HepG2 (cell line): ENCODE measurements around the gene WDR73. TPM values are rescaled to one million over a fixed set of nuclear protein-coding genes. Genes with fewer than 3 reads are reported as not detected.

Experiments
- GATAD1 ChIP-seq: IDR thresholded peaks from 2 replicates; pipeline ENCODE4 v1.6.1; 2016; ENCODE audit warnings: missing genetic modification reagents, missing compliant biosample characterization
- GLI4 ChIP-seq: sonication (generic); formaldehyde crosslinking; IDR thresholded peaks from 2 replicates; pipeline ENCODE4 v1.5.1; 2020; ENCODE audit warnings: missing genetic modification reagents, mild to moderate bottlenecking, moderate library complexity, borderline replicate concordance
- KDM6A ChIP-seq: IDR thresholded peaks from 2 replicates; pipeline ENCODE4 v1.6.1; 2016; ENCODE audit warnings: low read depth
- NFYB ChIP-seq: sonication (generic); formaldehyde crosslinking; IDR thresholded peaks from 2 replicates; pipeline ENCODE4 v1.4.0; 2020; ENCODE audit warnings: missing genetic modification reagents
- POLR2AphosphoS5 ChIP-seq: IDR thresholded peaks from 2 replicates; pipeline ENCODE4 v1.6.1; 2012; ENCODE audit warnings: low read depth, low read length
- ZBTB3 ChIP-seq: sonication (generic); formaldehyde crosslinking; IDR thresholded peaks from 2 replicates; pipeline ENCODE4 v1.4.0; 2020; ENCODE audit warnings: low read depth, mild to moderate bottlenecking, moderate library complexity, missing genetic modification reagents, borderline replicate concordance
- ZFP36 ChIP-seq: fragments of 150-350 bp; IDR thresholded peaks from 2 replicates; pipeline ENCODE4 v1.6.1; 2018; ENCODE audit warnings: borderline replicate concordance, low read length, low read depth; ENCODE audit not compliant: partially characterized antibody
- ZMYM2 ChIP-seq: sonication (generic); formaldehyde crosslinking; IDR thresholded peaks from 2 replicates; pipeline ENCODE4 v1.8.0; 2022; ENCODE audit warnings: mild to moderate bottlenecking, missing genetic modification reagents
- ZNF326 ChIP-seq: sonication (generic); formaldehyde crosslinking; IDR thresholded peaks from 2 replicates; pipeline ENCODE4 v1.4.0; 2020; ENCODE audit warnings: missing genetic modification reagents, borderline replicate concordance
- ZNF563 ChIP-seq: sonication (generic); formaldehyde crosslinking; IDR thresholded peaks from 2 replicates; pipeline ENCODE4 v1.8.0; 2022; ENCODE audit warnings: mild to moderate bottlenecking, moderate library complexity, missing genetic modification reagents
- ZNF619 ChIP-seq: sonication (generic); formaldehyde crosslinking; IDR thresholded peaks from 2 replicates; pipeline ENCODE4 v1.4.0; 2020; ENCODE audit warnings: mild to moderate bottlenecking, missing genetic modification reagents
- ZNF776 ChIP-seq: sonication (generic); formaldehyde crosslinking; IDR thresholded peaks from 2 replicates; pipeline ENCODE4 v1.4.0; 2020; ENCODE audit warnings: mild to moderate bottlenecking, missing genetic modification reagents
- ZNF781 ChIP-seq: sonication (generic); formaldehyde crosslinking; IDR thresholded peaks from 2 replicates; pipeline ENCODE4 v1.5.1; 2020; ENCODE audit warnings: borderline replicate concordance, mild to moderate bottlenecking, missing genetic modification reagents; ENCODE audit errors: not compliant biosample characterization
- ZSCAN9 ChIP-seq: IDR thresholded peaks from 2 replicates; pipeline ENCODE4 v1.6.1; 2016; ENCODE audit warnings: borderline replicate concordance
- polyA plus RNA-seq, 8 experiments: library from polyadenylated mRNA; depleted of rRNA in 3 of 8; stranded (reverse) in 7 of 8; unstranded in 1 of 8; fragments of >200 nt; fragmentation: Illumina TruSeq in 4 of 8; extraction: Trizol in 4 of 8; gene quantifications; 2 replicates each; pipeline versions ENCODE4 v1.2.1 to v1.2.3, GENCODE V29; 2011 to 2016; ENCODE audit warnings: low read depth in 4 of 8, missing spikeins in 1 of 8, mixed read lengths in 1 of 8; ENCODE audit not compliant: insufficient read depth in 1 of 8
- total RNA-seq, 5 experiments: library from RNA; depleted of rRNA; stranded (reverse); fragments of >200 nt; fragmentation: Illumina TruSeq; extraction: Trizol; gene quantifications; 2 replicates each; pipeline ENCODE4 v1.2.3, GENCODE V29; 2016; ENCODE audit warnings: low read depth in 1 of 5
- TF ChIP-seq, protein P1 (sequence below): sonication (generic); formaldehyde crosslinking; IDR thresholded peaks from 2 replicates; pipeline ENCODE4 v1.5.0; 2020; ENCODE audit warnings: mild to moderate bottlenecking, missing genetic modification reagents
- TF ChIP-seq, protein P2 (sequence below): sonication (generic); formaldehyde crosslinking; IDR thresholded peaks from 2 replicates; pipeline ENCODE4 v1.5.1; 2020; ENCODE audit warnings: mild to moderate bottlenecking, missing genetic modification reagents
- TF ChIP-seq, protein P3 (sequence below): sonication (generic); formaldehyde crosslinking; IDR thresholded peaks from 2 replicates; pipeline ENCODE4 v1.5.0; 2020; ENCODE audit warnings: mild to moderate bottlenecking, missing genetic modification reagents, borderline replicate concordance
- TF ChIP-seq, protein P4 (sequence below): IDR thresholded peaks from 2 replicates; pipeline ENCODE4 v1.6.1; 2016; ENCODE audit warnings: control low read depth
- TF ChIP-seq, protein P5 (sequence below): sonication (generic); formaldehyde crosslinking; IDR thresholded peaks from 2 replicates; pipeline ENCODE4 v1.8.0; 2022; ENCODE audit warnings: mild to moderate bottlenecking, missing genetic modification reagents, borderline replicate concordance

WDR73 gene
- total and polyA plus RNA-seq, 2 of the 13 experiments (the other 11 are each of a cell fraction or from before 2014, with no cell fraction given): 20.0 to 35.5 TPM

DNA sequence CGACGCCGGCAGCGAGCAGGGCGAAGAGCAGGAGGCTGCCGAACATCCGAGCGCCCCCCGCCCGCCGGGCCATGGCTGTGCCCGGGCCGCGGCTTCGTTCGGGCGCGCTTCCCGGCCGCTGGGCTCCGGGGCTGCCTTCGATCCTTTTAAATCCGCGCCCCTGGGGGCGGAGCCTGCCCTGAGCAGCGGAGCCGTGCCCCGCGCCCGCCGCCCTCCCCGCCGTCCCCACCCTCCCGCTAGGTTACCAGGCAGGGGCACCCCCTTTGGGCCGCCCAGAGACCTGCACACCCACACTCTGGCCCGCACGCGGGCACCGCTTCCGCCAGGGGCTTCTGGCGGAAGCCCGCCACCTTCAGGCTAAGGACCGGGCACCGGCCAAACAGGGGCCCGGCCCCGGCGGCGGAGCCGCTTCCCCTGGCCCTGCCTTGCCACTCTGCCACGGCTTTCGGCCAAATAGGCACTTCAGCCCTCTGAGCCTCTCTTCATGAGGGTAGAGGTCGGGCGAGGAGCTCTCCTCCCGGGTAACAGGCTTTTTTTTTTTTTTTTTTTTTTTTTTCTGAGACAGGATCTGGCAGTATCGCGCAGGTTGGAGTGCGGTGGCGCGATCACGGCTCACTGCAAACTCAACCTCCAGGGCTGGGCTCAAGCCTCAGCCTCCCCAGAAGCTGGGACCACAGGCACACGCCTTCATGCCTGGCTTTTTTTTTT, 4.2 kb upstream of the WDR73 start, which contains the start of gene NMB (continued):
- TF ChIP-seq, protein P1, sequence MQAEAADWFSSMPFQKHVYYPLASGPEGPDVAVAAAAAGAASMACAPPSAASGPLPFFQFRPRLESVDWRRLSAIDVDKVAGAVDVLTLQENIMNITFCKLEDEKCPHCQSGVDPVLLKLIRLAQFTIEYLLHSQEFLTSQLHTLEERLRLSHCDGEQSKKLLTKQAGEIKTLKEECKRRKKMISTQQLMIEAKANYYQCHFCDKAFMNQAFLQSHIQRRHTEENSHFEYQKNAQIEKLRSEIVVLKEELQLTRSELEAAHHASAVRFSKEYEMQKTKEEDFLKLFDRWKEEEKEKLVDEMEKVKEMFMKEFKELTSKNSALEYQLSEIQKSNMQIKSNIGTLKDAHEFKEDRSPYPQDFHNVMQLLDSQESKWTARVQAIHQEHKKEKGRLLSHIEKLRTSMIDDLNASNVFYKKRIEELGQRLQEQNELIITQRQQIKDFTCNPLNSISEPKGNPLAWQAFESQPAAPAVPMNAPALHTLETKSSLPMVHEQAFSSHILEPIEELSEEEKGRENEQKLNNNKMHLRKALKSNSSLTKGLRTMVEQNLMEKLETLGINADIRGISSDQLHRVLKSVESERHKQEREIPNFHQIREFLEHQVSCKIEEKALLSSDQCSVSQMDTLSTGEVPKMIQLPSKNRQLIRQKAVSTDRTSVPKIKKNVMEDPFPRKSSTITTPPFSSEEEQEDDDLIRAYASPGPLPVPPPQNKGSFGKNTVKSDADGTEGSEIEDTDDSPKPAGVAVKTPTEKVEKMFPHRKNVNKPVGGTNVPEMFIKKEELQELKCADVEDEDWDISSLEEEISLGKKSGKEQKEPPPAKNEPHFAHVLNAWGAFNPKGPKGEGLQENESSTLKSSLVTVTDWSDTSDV (CRISPR knock-in tag): no peak
- TF ChIP-seq ZSCAN9 (CRISPR knock-in tag): no peak
- 0 out of 2 replicates have a peak, but pooled peaks have one; percentile 41 for TF ChIP-seq ZNF563
- no peak for TF ChIP-seq ZNF326 (CRISPR knock-in tag)
- TF ChIP-seq ZNF776: no peak
- no peak for TF ChIP-seq KDM6A (CRISPR knock-in tag)
- no peak for TF ChIP-seq ZNF619
- TF ChIP-seq, protein P2, sequence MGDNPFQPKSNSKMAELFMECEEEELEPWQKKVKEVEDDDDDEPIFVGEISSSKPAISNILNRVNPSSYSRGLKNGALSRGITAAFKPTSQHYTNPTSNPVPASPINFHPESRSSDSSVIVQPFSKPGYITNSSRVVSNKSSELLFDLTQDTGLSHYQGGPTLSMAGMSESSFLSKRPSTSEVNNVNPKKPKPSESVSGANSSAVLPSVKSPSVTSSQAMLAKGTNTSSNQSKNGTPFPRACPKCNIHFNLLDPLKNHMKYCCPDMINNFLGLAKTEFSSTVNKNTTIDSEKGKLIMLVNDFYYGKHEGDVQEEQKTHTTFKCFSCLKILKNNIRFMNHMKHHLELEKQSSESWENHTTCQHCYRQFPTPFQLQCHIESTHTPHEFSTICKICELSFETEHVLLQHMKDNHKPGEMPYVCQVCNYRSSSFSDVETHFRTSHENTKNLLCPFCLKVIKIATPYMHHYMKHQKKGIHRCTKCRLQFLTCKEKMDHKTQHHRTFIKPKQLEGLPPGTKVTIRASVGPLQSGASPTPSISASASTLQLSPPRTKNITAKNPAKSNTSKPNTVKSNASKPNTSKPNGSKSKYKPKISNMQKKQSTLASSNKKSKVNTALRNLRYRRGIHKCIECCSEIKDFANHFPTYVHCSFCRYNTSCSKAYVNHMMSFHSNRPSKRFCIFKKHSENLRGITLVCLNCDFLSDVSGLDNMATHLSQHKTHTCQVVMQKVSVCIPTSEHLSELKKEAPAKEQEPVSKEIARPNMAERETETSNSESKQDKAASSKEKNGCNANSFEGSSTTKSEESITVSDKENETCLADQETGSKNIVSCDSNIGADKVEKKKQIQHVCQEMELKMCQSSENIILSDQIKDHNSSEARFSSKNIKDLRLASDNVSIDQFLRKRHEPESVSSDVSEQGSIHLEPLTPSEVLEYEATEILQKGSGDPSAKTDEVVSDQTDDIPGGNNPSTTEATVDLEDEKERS (CRISPR knock-in tag): no peak
- TF ChIP-seq, protein P3, sequence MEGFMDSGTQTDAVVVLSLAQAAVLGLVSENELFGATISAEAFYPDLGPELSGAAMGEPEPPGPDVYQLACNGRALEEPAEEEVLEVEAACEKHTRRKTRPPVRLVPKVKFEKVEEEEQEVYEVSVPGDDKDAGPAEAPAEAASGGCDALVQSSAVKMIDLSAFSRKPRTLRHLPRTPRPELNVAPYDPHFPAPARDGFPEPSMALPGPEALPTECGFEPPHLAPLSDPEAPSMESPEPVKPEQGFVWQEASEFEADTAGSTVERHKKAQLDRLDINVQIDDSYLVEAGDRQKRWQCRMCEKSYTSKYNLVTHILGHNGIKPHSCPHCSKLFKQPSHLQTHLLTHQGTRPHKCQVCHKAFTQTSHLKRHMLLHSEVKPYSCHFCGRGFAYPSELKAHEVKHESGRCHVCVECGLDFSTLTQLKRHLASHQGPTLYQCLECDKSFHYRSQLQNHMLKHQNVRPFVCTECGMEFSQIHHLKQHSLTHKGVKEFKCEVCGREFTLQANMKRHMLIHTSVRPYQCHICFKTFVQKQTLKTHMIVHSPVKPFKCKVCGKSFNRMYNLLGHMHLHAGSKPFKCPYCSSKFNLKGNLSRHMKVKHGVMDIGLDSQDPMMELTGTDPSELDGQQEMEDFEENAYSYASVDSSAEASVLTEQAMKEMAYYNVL (CRISPR knock-in tag): no peak
- TF ChIP-seq ZNF781 (CRISPR knock-in tag): no peak
- no peak for TF ChIP-seq ZFP36
- TF ChIP-seq GLI4 (CRISPR knock-in tag): no peak
- TF ChIP-seq NFYB (CRISPR knock-in tag): no peak
- no peak for TF ChIP-seq GATAD1 (CRISPR knock-in tag)
- TF ChIP-seq, protein P4, sequence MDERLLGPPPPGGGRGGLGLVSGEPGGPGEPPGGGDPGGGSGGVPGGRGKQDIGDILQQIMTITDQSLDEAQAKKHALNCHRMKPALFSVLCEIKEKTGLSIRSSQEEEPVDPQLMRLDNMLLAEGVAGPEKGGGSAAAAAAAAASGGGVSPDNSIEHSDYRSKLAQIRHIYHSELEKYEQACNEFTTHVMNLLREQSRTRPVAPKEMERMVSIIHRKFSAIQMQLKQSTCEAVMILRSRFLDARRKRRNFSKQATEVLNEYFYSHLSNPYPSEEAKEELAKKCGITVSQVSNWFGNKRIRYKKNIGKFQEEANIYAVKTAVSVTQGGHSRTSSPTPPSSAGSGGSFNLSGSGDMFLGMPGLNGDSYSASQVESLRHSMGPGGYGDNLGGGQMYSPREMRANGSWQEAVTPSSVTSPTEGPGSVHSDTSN (CRISPR knock-in tag): no peak
- no peak for TF ChIP-seq POLR2AphosphoS5
- no peak for TF ChIP-seq ZMYM2
- TF ChIP-seq ZBTB3 (CRISPR knock-in tag): no peak; the same call in 1 of the 2 replicates
- TF ChIP-seq, protein P5, sequence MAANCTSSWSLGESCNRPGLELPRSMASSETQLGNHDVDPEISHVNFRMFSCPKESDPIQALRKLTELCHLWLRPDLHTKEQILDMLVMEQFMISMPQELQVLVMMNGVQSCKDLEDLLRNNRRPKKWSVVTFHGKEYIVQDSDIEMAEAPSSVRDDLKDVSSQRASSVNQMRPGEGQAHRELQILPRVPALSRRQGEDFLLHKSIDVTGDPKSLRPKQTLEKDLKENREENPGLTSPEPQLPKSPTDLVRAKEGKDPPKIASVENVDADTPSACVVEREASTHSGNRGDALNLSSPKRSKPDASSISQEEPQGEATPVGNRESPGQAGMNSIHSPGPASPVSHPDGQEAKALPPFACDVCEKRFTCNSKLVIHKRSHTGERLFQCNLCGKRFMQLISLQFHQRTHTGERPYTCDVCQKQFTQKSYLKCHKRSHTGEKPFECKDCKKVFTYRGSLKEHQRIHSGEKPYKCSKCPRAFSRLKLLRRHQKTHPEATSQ (CRISPR knock-in tag): no peak
